Measurements from ENCODE around the gene DNAH3. TPM values are rescaled to one million over a fixed set of nuclear protein-coding genes. Genes with fewer than 3 reads are reported as not detected.
"Not testable (repeated sequence)": the region's sequence is repeated elsewhere in the genome, so short reads cannot be mapped to it uniquely, and the experiment has no call there.

DNAH3 gene
- total RNA-seq, 1 donor from 2014 or later, result 0.19 TPM

GRCh38 chr16:20949660-20950059, 201.0 kb downstream of the DNAH3 start:
- H3K27ac Mint-ChIP-seq, result no peak overlapping the region
- DNase-seq (ENCODE audit: low spot score, unreplicated experiment), result no peak
- no peaks in the 10 kb centered on the region for H3K9me3 Mint-ChIP-seq (ENCODE audit: low read depth)
- peaks cover 2% of the 10 kb centered on the region for H3K4me1 Mint-ChIP-seq (ENCODE audit: low read depth)
- no peak for TF ChIP-seq CTCF (IDR thresholded peaks at IDR 0.05; ENCODE audit: unreplicated experiment)
- H3K27me3 Mint-ChIP-seq, result no peaks in the 10 kb centered on the region
- H3K36me3 Mint-ChIP-seq (ENCODE audit: insufficient read depth), result no peaks in the 10 kb centered on the region
- H3K4me3 Mint-ChIP-seq (ENCODE audit: low read depth), result no peak overlapping the region

GRCh38 chr16:20948444-20948843, 202.2 kb downstream of the DNAH3 start:
- no peak for DNase-seq (ENCODE audit: low spot score, unreplicated experiment)
- no peak overlapping the region for H3K27ac Mint-ChIP-seq
- no peaks in the 10 kb centered on the region for H3K27me3 Mint-ChIP-seq
- TF ChIP-seq CTCF (IDR thresholded peaks at IDR 0.05; ENCODE audit: unreplicated experiment), result no peak
- H3K4me1 Mint-ChIP-seq (ENCODE audit: low read depth), result peaks cover 2% of the 10 kb centered on the region
- no peak overlapping the region for H3K4me3 Mint-ChIP-seq (ENCODE audit: low read depth)
- H3K36me3 Mint-ChIP-seq (ENCODE audit: insufficient read depth), result no peaks in the 10 kb centered on the region
- no peaks in the 10 kb centered on the region for H3K9me3 Mint-ChIP-seq (ENCODE audit: low read depth)

- TF ChIP-seq CTCF (IDR thresholded peaks at IDR 0.05; ENCODE audit: unreplicated experiment), result no peak
- no peak overlapping the region for H3K4me3 Mint-ChIP-seq (ENCODE audit: low read depth)
- H3K27ac Mint-ChIP-seq, result no peak overlapping the region
- DNase-seq (ENCODE audit: low spot score, unreplicated experiment), result no peak
- no peaks in the 10 kb centered on the region for H3K9me3 Mint-ChIP-seq (ENCODE audit: low read depth)
- no peaks in the 10 kb centered on the region for H3K27me3 Mint-ChIP-seq
- peaks cover 2% of the 10 kb centered on the region for H3K4me1 Mint-ChIP-seq (ENCODE audit: low read depth)
- no peaks in the 10 kb centered on the region for H3K36me3 Mint-ChIP-seq (ENCODE audit: insufficient read depth)
Measured at GRCh38 chr16:20946015-20946629, 204.5 kb downstream of the DNAH3 start.

- H3K9me3 Mint-ChIP-seq (ENCODE audit: low read depth); H3K4me3 Mint-ChIP-seq (ENCODE audit: low read depth); DNase-seq (ENCODE audit: low spot score, unreplicated experiment); H3K36me3 Mint-ChIP-seq (ENCODE audit: insufficient read depth); H3K27ac Mint-ChIP-seq; H3K4me1 Mint-ChIP-seq (ENCODE audit: low read depth); H3K27me3 Mint-ChIP-seq: not testable (repeated sequence)
Measured at GRCh38 chr16:20945575-20945875, 205.1 kb downstream of the DNAH3 start.

- DNase-seq (ENCODE audit: low spot score, unreplicated experiment), result no peak
- no peak overlapping the region for H3K27ac Mint-ChIP-seq
- TF ChIP-seq CTCF (IDR thresholded peaks at IDR 0.05; ENCODE audit: unreplicated experiment), result no peak
Measured at GRCh38 chr16:20944861-20945574, 205.6 kb downstream of the DNAH3 start.

GRCh38 chr16:20942256-20942655, 208.4 kb downstream of the DNAH3 start:
- Mint-ChIP-seq H3K9me3 (ENCODE audit: low read depth) (no peaks in the 10 kb centered on the region), H3K36me3 (ENCODE audit: insufficient read depth) (no peaks in the 10 kb centered on the region), H3K4me1 (ENCODE audit: low read depth) (peaks cover 2% of the 10 kb centered on the region), H3K27me3 (no peaks in the 10 kb centered on the region), H3K4me3 (ENCODE audit: low read depth) (no peak overlapping the region), H3K27ac (no peak overlapping the region)
- DNase-seq (ENCODE audit: low spot score, unreplicated experiment), result no peak
- no peak for TF ChIP-seq CTCF (IDR thresholded peaks at IDR 0.05; ENCODE audit: unreplicated experiment)

More at GRCh38 chr16:20944861-20945574, 205.6 kb downstream of the DNAH3 start:
- H3K36me3 Mint-ChIP-seq (ENCODE audit: insufficient read depth), result no peaks in the 10 kb centered on the region
- H3K4me3 Mint-ChIP-seq (ENCODE audit: low read depth), result no peak overlapping the region
- no peaks in the 10 kb centered on the region for H3K9me3 Mint-ChIP-seq (ENCODE audit: low read depth)
- peaks cover 2% of the 10 kb centered on the region for H3K4me1 Mint-ChIP-seq (ENCODE audit: low read depth)
- no peaks in the 10 kb centered on the region for H3K27me3 Mint-ChIP-seq

Measured in progenitor cell of endocrine pancreas (in vitro differentiated cells).